KOPT-K1 (cell line): ENCODE data around the gene TRIM75.
"Not testable (repeated sequence)": the region's sequence is repeated elsewhere in the genome, so short reads cannot be mapped to it uniquely, and the experiment has no call there.

ENCODE experiments used
- H3K27ac ChIP-seq: fragments of 200-600 bp; sonication (generic); 2 replicates; pipeline ENCODE4 v1.5.1; 2016; ENCODE audit warnings: antibody characterized with exemption, mild to moderate bottlenecking, low read depth, low read length; ENCODE audit not compliant: poor library complexity, severe bottlenecking
- H3K36me3 ChIP-seq: fragments of 200-600 bp; sonication (generic); 2 replicates; pipeline ENCODE4 v1.5.1; 2017; ENCODE audit warnings: antibody characterized with exemption, mild to moderate bottlenecking, low read length, moderate library complexity; ENCODE audit not compliant: insufficient read depth
- H3K9me3 ChIP-seq: fragments of 200-600 bp; sonication (generic); 2 replicates; pipeline ENCODE4 v1.5.1; 2017; ENCODE audit warnings: antibody characterized with exemption, low read length, mild to moderate bottlenecking; ENCODE audit not compliant: insufficient read depth, poor library complexity, severe bottlenecking

TRIM75 gene

GRCh38 chr4:165052627-165053026 lies 1.0 kb upstream of the TRIM75 start:
- Histone ChIP-seq H3K36me3 (no peaks in the 10 kb centered on the region), H3K27ac (no peak overlapping the region), H3K9me3 (no peaks in the 10 kb centered on the region)

- no peaks in the 10 kb centered on the region for H3K36me3 ChIP-seq
- no peaks in the 10 kb centered on the region for H3K9me3 ChIP-seq
- H3K27ac ChIP-seq = no peak overlapping the region
Observed at GRCh38 chr4:165055601-165056000, 1.9 kb downstream of the TRIM75 start.

GRCh38 chr4:165058666-165059065 lies 5.0 kb downstream of the TRIM75 start:
- no peak overlapping the region for H3K27ac ChIP-seq

GRCh38 chr4:165059386-165059785 lies 5.7 kb downstream of the TRIM75 start:
- Histone ChIP-seq H3K36me3 (no peaks in the 10 kb centered on the region), H3K9me3 (no peaks in the 10 kb centered on the region), H3K27ac (no peak overlapping the region)

More at GRCh38 chr4:165058666-165059065, 5.0 kb downstream of the TRIM75 start:
- Histone ChIP-seq H3K9me3 (no peaks in the 10 kb centered on the region), H3K36me3 (no peaks in the 10 kb centered on the region)

- Histone ChIP-seq H3K27ac (no peak overlapping the region), H3K36me3 (no peaks in the 10 kb centered on the region), H3K9me3 (no peaks in the 10 kb centered on the region)
Observed at GRCh38 chr4:165060938-165061337, 7.3 kb downstream of the TRIM75 start.

- Histone ChIP-seq H3K27ac (no peak overlapping the region), H3K36me3 (no peaks in the 10 kb centered on the region), H3K9me3 (no peaks in the 10 kb centered on the region)
Observed at GRCh38 chr4:165070560-165070959, 16.9 kb downstream of the TRIM75 start.

GRCh38 chr4:165073346-165073745 lies 19.7 kb downstream of the TRIM75 start:
- not testable (repeated sequence) for H3K36me3 ChIP-seq, H3K27ac ChIP-seq, H3K9me3 ChIP-seq

GRCh38 chr4:165077034-165077578 lies 23.4 kb downstream of the TRIM75 start:
- H3K36me3 ChIP-seq = peaks cover 10% of the 10 kb centered on the region; the same call in 1 of the 2 replicates
- no peak overlapping the region for H3K27ac ChIP-seq
- H3K9me3 ChIP-seq = no peaks in the 10 kb centered on the region

GRCh38 chr4:165079476-165079875 lies 25.8 kb downstream of the TRIM75 start:
- H3K27ac ChIP-seq = no peak overlapping the region
- H3K9me3 ChIP-seq = no peaks in the 10 kb centered on the region
- peaks cover 10% of the 10 kb centered on the region; the same call in 1 of the 2 replicates for H3K36me3 ChIP-seq

GRCh38 chr4:165084787-165085186 lies 31.1 kb downstream of the TRIM75 start:
- not testable (repeated sequence) for H3K27ac ChIP-seq, H3K9me3 ChIP-seq
- H3K36me3 ChIP-seq = peaks cover 26% of the 10 kb centered on the region

- peaks cover 26% of the 10 kb centered on the region; the same call in 1 of the 2 replicates for H3K36me3 ChIP-seq
- H3K9me3 ChIP-seq = no peaks in the 10 kb centered on the region
- H3K27ac ChIP-seq = no peak overlapping the region
Observed at GRCh38 chr4:165085946-165086345, 32.3 kb downstream of the TRIM75 start.

GRCh38 chr4:165088366-165088765 lies 34.7 kb downstream of the TRIM75 start:
- H3K36me3 ChIP-seq = peaks cover 26% of the 10 kb centered on the region; the same call in 1 of the 2 replicates
- H3K9me3 ChIP-seq = no peaks in the 10 kb centered on the region
- no peak overlapping the region for H3K27ac ChIP-seq

- not testable (repeated sequence) for H3K9me3 ChIP-seq, H3K27ac ChIP-seq
- peaks cover 13% of the 10 kb centered on the region; the same call in 1 of the 2 replicates for H3K36me3 ChIP-seq
Observed at GRCh38 chr4:165092187-165092586, 38.5 kb downstream of the TRIM75 start.

GRCh38 chr4:165094873-165095272 lies 41.2 kb downstream of the TRIM75 start:
- peaks cover 6% of the 10 kb centered on the region; the same call in 1 of the 2 replicates for H3K36me3 ChIP-seq
- H3K9me3 ChIP-seq = no peaks in the 10 kb centered on the region
- no peak overlapping the region for H3K27ac ChIP-seq

- no peaks in the 10 kb centered on the region for H3K9me3 ChIP-seq
- H3K27ac ChIP-seq = no peak overlapping the region
- peaks cover 7% of the 10 kb centered on the region; the same call in 1 of the 2 replicates for H3K36me3 ChIP-seq
Observed at GRCh38 chr4:165095291-165095690, 41.6 kb downstream of the TRIM75 start.

- H3K36me3 ChIP-seq = peaks cover 13% of the 10 kb centered on the region; the same call in 1 of the 2 replicates
- H3K27ac ChIP-seq = no peak overlapping the region
- H3K9me3 ChIP-seq = no peaks in the 10 kb centered on the region
Observed at GRCh38 chr4:165096776-165097175, 43.1 kb downstream of the TRIM75 start.
